CD4-positive, alpha-beta T cell treated with Interleukin-6 for 4 hours (primary cell): Measurements from ENCODE around the gene CYP2B6.
"Not testable (repeated sequence)": the region's sequence is repeated elsewhere in the genome, so short reads cannot be mapped to it uniquely, and the experiment has no call there.

Source experiments
- DNase-seq: peaks from one replicate; pipeline ENCODE4 v3.0.0-alpha.2; 2020; ENCODE audit warnings: mixed read lengths

CYP2B6 gene

GRCh38 chr19:40981591-40981990 is 9.5 kb upstream of the CYP2B6 start:
- DNase-seq, result no peak

GRCh38 chr19:40982594-40983101 is 8.4 kb upstream of the CYP2B6 start:
- DNase-seq, result no peak

- no peak for DNase-seq
These were observed 1.6 kb upstream of the CYP2B6 start for GRCh38 chr19:40989453-40989852.

- DNase-seq, result no peak
These were observed 4.3 kb downstream of the CYP2B6 start for GRCh38 chr19:40995355-40995754.

GRCh38 chr19:40999018-40999417 is 7.9 kb downstream of the CYP2B6 start:
- not testable (repeated sequence) for DNase-seq

- DNase-seq, result no peak
These were observed 9.2 kb downstream of the CYP2B6 start for GRCh38 chr19:41000310-41000737.

- DNase-seq, result no peak
These were observed 10.3 kb downstream of the CYP2B6 start for GRCh38 chr19:41001243-41001971.

- not testable (repeated sequence) for DNase-seq
These were observed 12.6 kb downstream of the CYP2B6 start for GRCh38 chr19:41003656-41004055.

- no peak for DNase-seq
These were observed 18.7 kb downstream of the CYP2B6 start for GRCh38 chr19:41009700-41010235.

GRCh38 chr19:41013359-41013758 is 22.3 kb downstream of the CYP2B6 start:
- DNase-seq, result no peak

- no peak for DNase-seq
These were observed 23.6 kb downstream of the CYP2B6 start for GRCh38 chr19:41014643-41015042.

GRCh38 chr19:41016488-41017071 is 25.5 kb downstream of the CYP2B6 start:
- no peak for DNase-seq

GRCh38 chr19:41018736-41019290 is 27.7 kb downstream of the CYP2B6 start:
- no peak for DNase-seq

GRCh38 chr19:41019346-41019745 is 28.3 kb downstream of the CYP2B6 start:
- no peak for DNase-seq

- no peak for DNase-seq
These were observed 32.1 kb downstream of the CYP2B6 start for GRCh38 chr19:41023193-41023592.

- DNase-seq, result no peak
These were observed 34.3 kb downstream of the CYP2B6 start for GRCh38 chr19:41025411-41025810.

- DNase-seq, result no peak
These were observed 34.8 kb downstream of the CYP2B6 start for GRCh38 chr19:41025871-41026270.

- DNase-seq, result no peak
These were observed 36.3 kb downstream of the CYP2B6 start for GRCh38 chr19:41027273-41027967.

GRCh38 chr19:41029524-41030432 is 38.7 kb downstream of the CYP2B6 start:
- DNase-seq, result no peak

GRCh38 chr19:41030651-41031050 is 39.6 kb downstream of the CYP2B6 start:
- no peak for DNase-seq

- no peak for DNase-seq
These were observed 40.8 kb downstream of the CYP2B6 start for GRCh38 chr19:41031916-41032315.

- not testable (repeated sequence) for DNase-seq
These were observed 42.2 kb downstream of the CYP2B6 start for GRCh38 chr19:41033324-41033723.
